GM23338 (cell line): Measurements from ENCODE around the gene SPIRE1.

ENCODE experiments used
- CREB1 ChIP-seq: fragments of 250-450 bp; sonication (Bioruptor Pico); IDR thresholded peaks from 2 replicates; pipeline ENCODE4 v1.5.0; 2020; ENCODE audit warnings: low read depth, mild to moderate bottlenecking, moderate library complexity
- EZH2 ChIP-seq: fragments of 200-600 bp; sonication (generic); IDR thresholded peaks from one replicate; pipeline ENCODE4 v1.8.0; 2017; ENCODE audit warnings: antibody characterized with exemption, mild to moderate bottlenecking, low read depth; ENCODE audit not compliant: unreplicated experiment
- TF ChIP-seq, protein P1 (sequence below), 2 experiments: fragments of 200-600 bp in 1 of 2; sonication (generic) in 1 of 2; conservative IDR thresholded peaks; 2 replicates each; pipeline versions ENCODE4 v1.5.1 to v1.6.1; 2016 to 2017; ENCODE audit warnings: antibody characterized with exemption in 2 of 2, low read depth in 2 of 2, mild to moderate bottlenecking in 2 of 2, moderate library complexity in 1 of 2
- TF ChIP-seq, protein P2 (sequence below): IDR thresholded peaks from one replicate; pipeline ENCODE4 v1.6.1; 2018; ENCODE audit warnings: antibody characterized with exemption; ENCODE audit not compliant: unreplicated experiment

DNA sequence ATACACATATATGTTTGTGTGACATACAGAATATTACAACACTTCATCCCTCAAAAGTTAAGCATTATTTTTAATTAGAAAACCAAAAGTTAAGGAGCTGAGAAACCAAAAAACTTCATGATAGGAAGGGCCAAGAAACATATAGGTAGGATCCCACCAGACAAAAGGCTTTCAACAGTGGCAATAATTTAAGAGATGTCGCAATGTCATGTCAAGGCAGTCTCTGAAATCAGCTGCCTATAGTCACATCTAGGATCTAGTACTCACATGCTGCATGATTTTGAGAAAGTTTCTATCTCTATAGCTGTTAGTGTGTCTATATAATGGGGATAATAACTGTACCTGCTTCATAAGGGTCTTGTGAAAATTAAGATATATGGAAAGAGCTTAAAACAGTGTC lies 72.7 kb downstream of the SPIRE1 start:
- TF ChIP-seq, protein P1, sequence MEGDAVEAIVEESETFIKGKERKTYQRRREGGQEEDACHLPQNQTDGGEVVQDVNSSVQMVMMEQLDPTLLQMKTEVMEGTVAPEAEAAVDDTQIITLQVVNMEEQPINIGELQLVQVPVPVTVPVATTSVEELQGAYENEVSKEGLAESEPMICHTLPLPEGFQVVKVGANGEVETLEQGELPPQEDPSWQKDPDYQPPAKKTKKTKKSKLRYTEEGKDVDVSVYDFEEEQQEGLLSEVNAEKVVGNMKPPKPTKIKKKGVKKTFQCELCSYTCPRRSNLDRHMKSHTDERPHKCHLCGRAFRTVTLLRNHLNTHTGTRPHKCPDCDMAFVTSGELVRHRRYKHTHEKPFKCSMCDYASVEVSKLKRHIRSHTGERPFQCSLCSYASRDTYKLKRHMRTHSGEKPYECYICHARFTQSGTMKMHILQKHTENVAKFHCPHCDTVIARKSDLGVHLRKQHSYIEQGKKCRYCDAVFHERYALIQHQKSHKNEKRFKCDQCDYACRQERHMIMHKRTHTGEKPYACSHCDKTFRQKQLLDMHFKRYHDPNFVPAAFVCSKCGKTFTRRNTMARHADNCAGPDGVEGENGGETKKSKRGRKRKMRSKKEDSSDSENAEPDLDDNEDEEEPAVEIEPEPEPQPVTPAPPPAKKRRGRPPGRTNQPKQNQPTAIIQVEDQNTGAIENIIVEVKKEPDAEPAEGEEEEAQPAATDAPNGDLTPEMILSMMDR (conservative IDR thresholded peaks at IDR 0.05; ENCODE audit: low read depth in 2 of 2), result no peak
- TF ChIP-seq, protein P2, sequence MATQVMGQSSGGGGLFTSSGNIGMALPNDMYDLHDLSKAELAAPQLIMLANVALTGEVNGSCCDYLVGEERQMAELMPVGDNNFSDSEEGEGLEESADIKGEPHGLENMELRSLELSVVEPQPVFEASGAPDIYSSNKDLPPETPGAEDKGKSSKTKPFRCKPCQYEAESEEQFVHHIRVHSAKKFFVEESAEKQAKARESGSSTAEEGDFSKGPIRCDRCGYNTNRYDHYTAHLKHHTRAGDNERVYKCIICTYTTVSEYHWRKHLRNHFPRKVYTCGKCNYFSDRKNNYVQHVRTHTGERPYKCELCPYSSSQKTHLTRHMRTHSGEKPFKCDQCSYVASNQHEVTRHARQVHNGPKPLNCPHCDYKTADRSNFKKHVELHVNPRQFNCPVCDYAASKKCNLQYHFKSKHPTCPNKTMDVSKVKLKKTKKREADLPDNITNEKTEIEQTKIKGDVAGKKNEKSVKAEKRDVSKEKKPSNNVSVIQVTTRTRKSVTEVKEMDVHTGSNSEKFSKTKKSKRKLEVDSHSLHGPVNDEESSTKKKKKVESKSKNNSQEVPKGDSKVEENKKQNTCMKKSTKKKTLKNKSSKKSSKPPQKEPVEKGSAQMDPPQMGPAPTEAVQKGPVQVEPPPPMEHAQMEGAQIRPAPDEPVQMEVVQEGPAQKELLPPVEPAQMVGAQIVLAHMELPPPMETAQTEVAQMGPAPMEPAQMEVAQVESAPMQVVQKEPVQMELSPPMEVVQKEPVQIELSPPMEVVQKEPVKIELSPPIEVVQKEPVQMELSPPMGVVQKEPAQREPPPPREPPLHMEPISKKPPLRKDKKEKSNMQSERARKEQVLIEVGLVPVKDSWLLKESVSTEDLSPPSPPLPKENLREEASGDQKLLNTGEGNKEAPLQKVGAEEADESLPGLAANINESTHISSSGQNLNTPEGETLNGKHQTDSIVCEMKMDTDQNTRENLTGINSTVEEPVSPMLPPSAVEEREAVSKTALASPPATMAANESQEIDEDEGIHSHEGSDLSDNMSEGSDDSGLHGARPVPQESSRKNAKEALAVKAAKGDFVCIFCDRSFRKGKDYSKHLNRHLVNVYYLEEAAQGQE, result no peak
- TF ChIP-seq CREB1 (CRISPR knock-in tag) (no peak), EZH2 (no peak)
